DND-41 (cell line): ENCODE measurements around the gene TUBA3E.
"Not testable (repeated sequence)": the region's sequence is repeated elsewhere in the genome, so short reads cannot be mapped to it uniquely, and the experiment has no call there.

ENCODE experiments used
- CTCF ChIP-seq: IDR thresholded peaks from 2 replicates; pipeline ENCODE4 v1.5.1; 2012; ENCODE audit warnings: borderline replicate concordance, low read length, moderate library complexity, mild to moderate bottlenecking; ENCODE audit not compliant: poor library complexity, severe bottlenecking; ENCODE audit errors: extremely low read depth
- EZH2 ChIP-seq: IDR thresholded peaks from 3 replicates; pipeline ENCODE4 v1.6.1; 2012; ENCODE audit warnings: borderline replicate concordance, low read depth, mild to moderate bottlenecking, moderate library complexity, low read length, inconsistent platforms; ENCODE audit not compliant: severe bottlenecking

DNA sequence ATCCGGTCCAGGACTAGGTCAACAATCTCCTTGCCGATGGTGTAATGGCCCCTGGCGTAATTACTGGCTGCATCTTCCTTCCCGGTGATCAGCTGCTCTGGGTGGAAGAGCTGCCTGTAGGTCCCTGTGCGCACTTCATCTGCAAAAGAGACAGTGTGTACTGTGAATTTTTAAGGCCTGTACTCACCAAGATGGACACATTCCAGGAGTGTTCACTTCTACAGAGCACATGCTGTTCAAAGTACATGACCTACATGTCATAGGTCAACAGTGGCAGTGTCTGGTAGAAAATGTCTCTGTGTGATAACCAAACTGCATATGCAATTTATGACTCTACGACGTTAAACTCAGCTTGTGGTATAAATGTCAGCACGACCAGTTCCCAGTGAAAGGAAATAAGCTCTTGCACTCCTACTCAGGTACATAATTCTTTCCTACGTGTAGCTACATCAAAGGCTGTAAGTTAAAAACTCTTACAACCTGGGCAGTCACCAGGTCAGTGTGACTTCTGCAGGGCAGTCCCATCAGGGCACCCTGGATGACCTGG, 3.1 kb downstream of the TUBA3E start:
- not testable (repeated sequence) for TF ChIP-seq CTCF, EZH2
